ENCODE measurements around the gene TES.

TES gene

DNA sequence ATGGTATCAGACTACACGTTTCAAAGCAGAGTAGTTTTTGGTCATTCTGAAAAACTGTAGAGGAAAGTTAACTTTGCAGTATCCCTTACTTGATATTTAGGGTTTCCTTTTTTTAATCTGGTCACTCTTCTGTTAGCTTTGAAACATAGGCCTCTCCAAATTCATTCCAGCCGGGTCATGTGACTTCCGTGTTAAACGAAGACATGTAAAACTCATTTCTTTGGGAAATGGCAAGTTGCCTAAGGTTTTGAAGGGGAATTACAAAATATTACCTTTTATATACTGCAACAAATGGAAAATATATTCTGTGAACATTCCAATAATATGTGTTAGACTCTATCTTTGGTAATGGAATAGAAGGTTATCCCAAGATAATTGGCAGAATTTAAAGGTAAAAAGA is 9.5 kb downstream of the TES start:
- no peaks in the 10 kb centered on the region for H3K36me3 ChIP-seq (ENCODE audit: insufficient read depth, low read length)
- no peak overlapping the region for H2AFZ ChIP-seq (ENCODE audit: low read length, unreplicated experiment)
- H3K27ac ChIP-seq (ENCODE audit: low read depth, low read length): no peak overlapping the region
- no peaks in the 10 kb centered on the region for H3K27me3 ChIP-seq (ENCODE audit: insufficient read depth, low read length)
- peaks cover 48% of the 10 kb centered on the region for H3K4me1 ChIP-seq (ENCODE audit: control insufficient read depth, insufficient read depth, low read length, unreplicated experiment)
- H3K4me3 ChIP-seq (ENCODE audit: low read depth, low read length): no peak overlapping the region
- H3K79me2 ChIP-seq (ENCODE audit: control insufficient read depth, insufficient read depth, low read length, unreplicated experiment): peaks cover 31% of the 10 kb centered on the region

DNA sequence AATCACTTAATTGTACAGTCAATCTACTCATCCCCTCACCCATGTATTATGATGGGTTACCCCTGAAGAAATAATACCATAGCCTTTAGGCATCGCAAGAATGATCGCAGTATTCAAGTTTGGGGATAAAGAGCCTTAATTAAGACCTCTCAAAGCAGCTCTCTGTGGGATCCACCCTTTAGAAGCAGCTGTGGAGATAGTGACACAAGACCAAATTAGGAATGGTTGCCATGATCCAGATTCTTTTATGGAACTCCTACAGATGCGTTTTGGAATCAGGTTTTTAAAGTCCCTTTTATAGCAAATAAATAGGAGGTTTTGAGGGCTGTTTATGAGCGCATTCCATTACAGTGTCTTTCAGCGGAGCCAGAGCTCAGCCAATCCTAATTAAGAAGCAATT is 12.2 kb downstream of the TES start:
- H2AFZ ChIP-seq (ENCODE audit: low read length, unreplicated experiment): no peak overlapping the region
- H3K27ac ChIP-seq (ENCODE audit: low read depth, low read length): no peak overlapping the region
- H3K27me3 ChIP-seq (ENCODE audit: insufficient read depth, low read length): no peaks in the 10 kb centered on the region
- no peaks in the 10 kb centered on the region for H3K36me3 ChIP-seq (ENCODE audit: insufficient read depth, low read length)
- peaks cover 51% of the 10 kb centered on the region for H3K4me1 ChIP-seq (ENCODE audit: control insufficient read depth, insufficient read depth, low read length, unreplicated experiment)
- H3K79me2 ChIP-seq (ENCODE audit: control insufficient read depth, insufficient read depth, low read length, unreplicated experiment): peaks cover 17% of the 10 kb centered on the region
- no peak overlapping the region for H3K4me3 ChIP-seq (ENCODE audit: low read depth, low read length)

DNA sequence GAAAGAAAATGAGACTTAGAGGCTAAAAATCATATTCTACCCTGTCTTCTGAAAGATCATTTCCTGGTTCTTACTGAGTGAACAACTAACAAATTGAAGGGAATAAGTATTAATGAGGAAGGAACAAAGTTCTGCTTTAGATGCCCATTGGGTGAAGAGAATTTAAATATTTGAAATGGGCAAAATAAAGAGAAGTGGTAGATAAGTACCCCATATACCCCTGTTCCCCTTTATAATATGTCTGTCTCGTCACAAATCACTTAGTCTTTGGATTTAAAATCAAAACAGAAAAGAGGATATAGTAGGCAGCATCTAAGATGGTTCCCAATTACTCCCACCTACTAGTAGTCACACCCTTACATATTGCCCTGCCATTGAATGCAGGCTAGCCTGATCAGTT is 13.2 kb downstream of the TES start:
- Histone ChIP-seq H2AFZ (ENCODE audit: low read length, unreplicated experiment) (no peak overlapping the region), H3K27ac (ENCODE audit: low read depth, low read length) (no peak overlapping the region), H3K4me3 (ENCODE audit: low read depth, low read length) (no peak overlapping the region), H3K79me2 (ENCODE audit: control insufficient read depth, insufficient read depth, low read length, unreplicated experiment) (peaks cover 17% of the 10 kb centered on the region), H3K27me3 (ENCODE audit: insufficient read depth, low read length) (no peaks in the 10 kb centered on the region), H3K36me3 (ENCODE audit: insufficient read depth, low read length) (no peaks in the 10 kb centered on the region), H3K4me1 (ENCODE audit: control insufficient read depth, insufficient read depth, low read length, unreplicated experiment) (peaks cover 54% of the 10 kb centered on the region)

DNA sequence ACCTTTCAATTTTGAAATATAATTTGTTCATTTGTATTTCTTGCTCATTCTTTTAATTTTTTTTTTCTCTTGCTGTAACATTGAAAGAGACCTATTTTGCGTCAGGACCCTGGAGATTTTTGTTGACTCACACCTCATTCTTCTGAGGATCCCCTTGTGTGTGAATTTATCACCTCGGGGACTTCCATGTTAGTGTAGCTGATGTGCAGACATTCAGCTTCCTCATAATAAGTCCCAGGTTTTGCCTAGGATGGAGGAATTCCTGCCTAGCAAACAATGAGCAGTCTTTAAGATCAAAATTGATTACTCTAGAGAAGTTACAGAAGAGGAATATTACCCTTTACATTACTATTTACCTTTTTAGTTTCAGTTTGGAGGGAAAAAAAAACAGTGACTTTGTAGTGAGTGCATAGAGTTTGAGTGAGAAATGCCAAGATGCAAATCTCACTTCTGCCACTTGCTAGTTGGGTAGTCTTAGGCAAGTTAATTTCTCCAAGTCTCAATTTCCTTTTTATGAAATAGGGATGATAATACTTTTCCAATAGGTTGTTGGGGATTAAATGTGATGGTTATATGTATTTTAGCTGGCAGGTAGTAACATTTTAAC is 14.3 kb downstream of the TES start:
- H3K79me2 ChIP-seq (ENCODE audit: control insufficient read depth, insufficient read depth, low read length, unreplicated experiment): peaks cover 19% of the 10 kb centered on the region

DNA sequence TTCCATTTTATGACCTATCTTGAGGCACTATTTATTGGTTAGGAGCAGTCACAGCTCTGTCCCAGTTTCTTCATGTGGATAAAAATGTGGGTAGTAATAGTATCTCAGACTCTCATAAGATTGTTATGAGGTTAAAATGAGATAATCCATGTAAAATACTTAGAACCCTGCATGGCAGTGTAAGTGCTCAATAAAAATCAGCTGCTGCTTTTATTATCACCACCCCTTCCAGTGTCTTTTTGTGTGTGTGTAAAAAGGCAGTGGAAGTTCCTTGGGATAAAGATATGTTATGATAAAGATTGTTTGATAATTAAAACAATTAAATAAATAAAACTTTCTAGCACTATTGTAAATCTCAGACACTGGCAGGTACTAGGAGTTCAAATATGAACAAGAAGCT is 15.5 kb downstream of the TES start:
- Histone ChIP-seq H3K27ac (ENCODE audit: low read depth, low read length) (no peak overlapping the region), H3K4me3 (ENCODE audit: low read depth, low read length) (no peak overlapping the region), H3K36me3 (ENCODE audit: insufficient read depth, low read length) (no peaks in the 10 kb centered on the region), H3K79me2 (ENCODE audit: control insufficient read depth, insufficient read depth, low read length, unreplicated experiment) (peaks cover 8% of the 10 kb centered on the region), H2AFZ (ENCODE audit: low read length, unreplicated experiment) (no peak overlapping the region), H3K4me1 (ENCODE audit: control insufficient read depth, insufficient read depth, low read length, unreplicated experiment) (peaks cover 66% of the 10 kb centered on the region), H3K27me3 (ENCODE audit: insufficient read depth, low read length) (no peaks in the 10 kb centered on the region)

More for the DNA sequence above, 14.3 kb downstream of the TES start:
- Histone ChIP-seq H3K36me3 (ENCODE audit: insufficient read depth, low read length) (no peaks in the 10 kb centered on the region), H3K27ac (ENCODE audit: low read depth, low read length) (no peak overlapping the region), H3K4me1 (ENCODE audit: control insufficient read depth, insufficient read depth, low read length, unreplicated experiment) (peaks cover 54% of the 10 kb centered on the region), H3K27me3 (ENCODE audit: insufficient read depth, low read length) (no peaks in the 10 kb centered on the region), H2AFZ (ENCODE audit: low read length, unreplicated experiment) (no peak overlapping the region), H3K4me3 (ENCODE audit: low read depth, low read length) (peak overlapping the region; percentile 33; the same call in 1 of the 2 replicates)

DNA sequence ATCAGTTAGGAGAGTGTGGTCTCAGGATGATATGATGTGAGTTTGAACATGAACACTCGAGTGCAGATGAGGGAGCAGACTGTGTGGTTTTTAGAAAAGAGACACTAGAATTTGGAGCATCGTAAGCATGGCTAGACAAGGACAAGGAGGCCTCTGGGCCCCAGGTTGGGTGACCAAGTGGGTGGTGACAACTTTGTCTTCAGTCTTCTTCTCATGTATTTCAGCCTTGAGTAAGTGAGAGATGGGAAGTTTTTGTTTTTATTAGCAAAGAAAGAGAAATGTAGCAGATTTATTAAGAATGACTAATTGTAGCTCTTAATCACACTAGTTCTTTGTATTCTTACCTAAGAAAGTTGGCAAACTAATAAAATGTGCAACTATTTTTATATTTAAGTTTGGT is 16.3 kb downstream of the TES start:
- Histone ChIP-seq H2AFZ (ENCODE audit: low read length, unreplicated experiment) (no peak overlapping the region), H3K4me1 (ENCODE audit: control insufficient read depth, insufficient read depth, low read length, unreplicated experiment) (peaks cover 74% of the 10 kb centered on the region), H3K79me2 (ENCODE audit: control insufficient read depth, insufficient read depth, low read length, unreplicated experiment) (peaks cover 13% of the 10 kb centered on the region), H3K27me3 (ENCODE audit: insufficient read depth, low read length) (no peaks in the 10 kb centered on the region), H3K27ac (ENCODE audit: low read depth, low read length) (peak overlapping the region; percentile 42), H3K36me3 (ENCODE audit: insufficient read depth, low read length) (no peaks in the 10 kb centered on the region), H3K4me3 (ENCODE audit: low read depth, low read length) (no peak overlapping the region)

DNA sequence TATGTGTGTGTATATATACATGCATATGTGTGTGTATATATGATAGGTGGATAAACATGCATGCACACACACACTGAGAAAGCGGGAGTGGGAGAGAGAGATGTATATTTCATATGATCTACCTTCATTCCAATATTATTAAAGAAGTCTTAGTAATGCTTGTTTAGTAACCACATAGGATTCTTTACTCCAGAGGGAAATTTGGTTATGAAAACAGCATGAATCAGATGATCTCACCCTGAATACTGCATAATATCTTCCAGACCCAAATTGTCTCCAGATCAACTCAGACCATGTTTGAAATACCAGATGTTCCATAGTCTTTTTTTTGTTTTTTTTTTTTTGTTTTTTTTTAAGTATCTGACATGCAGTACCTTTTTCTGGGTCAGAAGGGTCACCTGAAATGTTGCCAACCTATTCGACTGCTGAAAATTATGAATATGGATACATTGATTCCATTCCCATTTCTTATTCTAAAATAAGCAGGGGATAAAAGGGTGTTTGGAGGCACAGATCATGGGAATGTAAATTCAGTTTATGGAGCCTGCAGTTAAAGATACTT is 17.4 kb downstream of the TES start:
- peaks cover 85% of the 10 kb centered on the region for H3K4me1 ChIP-seq (ENCODE audit: control insufficient read depth, insufficient read depth, low read length, unreplicated experiment)

DNA sequence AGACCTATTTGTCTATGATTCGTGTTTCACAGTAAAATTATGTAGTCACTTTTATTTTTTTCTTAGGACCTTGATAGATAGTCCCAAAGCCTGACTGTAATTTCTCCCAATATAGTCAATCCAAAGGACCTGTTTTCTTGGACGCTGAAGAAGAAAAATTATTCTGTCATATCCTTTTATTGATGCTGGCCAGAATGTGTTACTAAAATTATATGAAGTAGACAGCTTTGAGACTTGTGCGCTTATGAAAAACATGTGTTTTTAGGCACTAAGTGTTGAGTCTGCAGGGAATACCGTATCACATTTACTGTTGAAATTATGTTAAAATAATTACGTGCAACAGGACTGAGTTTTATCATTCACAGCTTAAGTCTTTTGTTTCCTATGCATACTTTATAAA is 17.9 kb downstream of the TES start:
- Histone ChIP-seq H3K36me3 (ENCODE audit: insufficient read depth, low read length) (no peaks in the 10 kb centered on the region), H3K4me1 (ENCODE audit: control insufficient read depth, insufficient read depth, low read length, unreplicated experiment) (peaks cover 88% of the 10 kb centered on the region), H3K27me3 (ENCODE audit: insufficient read depth, low read length) (no peaks in the 10 kb centered on the region), H3K79me2 (ENCODE audit: control insufficient read depth, insufficient read depth, low read length, unreplicated experiment) (peaks cover 13% of the 10 kb centered on the region), H3K4me3 (ENCODE audit: low read depth, low read length) (no peak overlapping the region), H2AFZ (ENCODE audit: low read length, unreplicated experiment) (no peak overlapping the region), H3K27ac (ENCODE audit: low read depth, low read length) (peak overlapping the region; percentile 68)

More for the DNA sequence above, 17.4 kb downstream of the TES start:
- Histone ChIP-seq H2AFZ (ENCODE audit: low read length, unreplicated experiment) (no peak overlapping the region), H3K36me3 (ENCODE audit: insufficient read depth, low read length) (no peaks in the 10 kb centered on the region), H3K27ac (ENCODE audit: low read depth, low read length) (peak overlapping the region; percentile 68), H3K79me2 (ENCODE audit: control insufficient read depth, insufficient read depth, low read length, unreplicated experiment) (peaks cover 13% of the 10 kb centered on the region), H3K4me3 (ENCODE audit: low read depth, low read length) (no peak overlapping the region; the same call in 1 of the 2 replicates), H3K27me3 (ENCODE audit: insufficient read depth, low read length) (no peaks in the 10 kb centered on the region)

DNA sequence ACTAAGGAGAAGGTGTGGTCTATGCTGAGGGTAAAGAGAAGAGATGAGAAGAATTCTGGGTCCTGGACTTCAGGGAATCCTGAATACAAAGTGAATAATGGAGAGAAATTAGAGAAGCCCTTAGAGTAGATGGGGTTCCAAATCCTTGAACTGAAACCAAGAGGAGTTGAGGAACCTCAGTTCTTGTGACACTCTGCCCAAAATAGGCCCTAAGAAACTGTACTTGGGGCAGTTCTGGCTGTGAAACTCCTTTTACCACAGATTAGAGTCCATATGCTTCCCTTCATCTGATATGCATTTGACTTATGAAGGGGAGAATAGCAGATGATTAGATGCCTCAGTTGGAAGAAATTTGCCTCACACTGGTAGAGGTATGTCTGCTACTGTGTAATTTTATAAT is 19.0 kb downstream of the TES start:
- Histone ChIP-seq H3K36me3 (ENCODE audit: insufficient read depth, low read length) (no peaks in the 10 kb centered on the region), H2AFZ (ENCODE audit: low read length, unreplicated experiment) (no peak overlapping the region), H3K27me3 (ENCODE audit: insufficient read depth, low read length) (no peaks in the 10 kb centered on the region), H3K27ac (ENCODE audit: low read depth, low read length) (peak overlapping the region; percentile 85), H3K79me2 (ENCODE audit: control insufficient read depth, insufficient read depth, low read length, unreplicated experiment) (peaks cover 9% of the 10 kb centered on the region), H3K4me1 (ENCODE audit: control insufficient read depth, insufficient read depth, low read length, unreplicated experiment) (peaks cover 79% of the 10 kb centered on the region), H3K4me3 (ENCODE audit: low read depth, low read length) (no peak overlapping the region)

DNA sequence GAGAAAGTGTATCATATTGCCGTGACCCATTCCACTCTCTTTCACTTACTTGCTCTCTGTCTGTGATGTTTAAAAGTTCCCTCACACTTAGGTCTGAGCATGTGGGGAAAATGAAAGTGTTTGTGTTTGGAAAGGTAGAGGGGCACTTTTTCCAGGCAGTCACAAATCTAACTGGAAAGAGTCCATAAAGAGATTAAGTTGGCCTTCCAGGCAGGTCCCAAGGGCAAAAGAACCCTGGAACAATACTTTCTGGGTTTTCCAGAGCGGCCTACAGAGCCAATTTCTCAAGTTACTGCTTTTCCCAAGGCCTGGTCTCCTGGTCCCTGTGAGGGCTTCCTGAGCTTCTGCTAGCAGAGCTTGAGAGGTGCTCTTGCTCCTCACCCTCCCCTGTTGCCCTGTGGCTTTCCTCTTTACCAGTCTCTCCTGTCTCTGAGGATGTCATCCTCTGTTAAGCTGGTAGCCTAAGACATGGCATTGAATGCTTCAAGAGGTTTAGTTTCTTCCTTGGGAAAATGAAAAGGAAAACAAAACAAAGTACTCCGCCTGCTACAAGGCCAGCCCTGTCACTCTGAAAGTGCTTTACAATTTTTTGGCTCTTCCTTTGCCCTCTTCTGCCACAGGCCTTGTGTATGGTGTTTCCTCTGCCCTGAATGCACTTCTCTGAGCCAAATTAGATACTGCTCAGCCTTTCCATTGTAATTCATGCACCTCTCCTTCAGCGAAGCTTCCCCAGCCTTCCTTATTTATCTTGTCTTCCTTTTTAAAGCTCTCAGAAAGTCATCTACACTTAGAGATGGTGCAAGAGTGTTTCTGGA is 20.1 kb downstream of the TES start:
- Histone ChIP-seq H3K27ac (ENCODE audit: low read depth, low read length) (peak overlapping the region; percentile 85), H3K27me3 (ENCODE audit: insufficient read depth, low read length) (no peaks in the 10 kb centered on the region), H3K4me1 (ENCODE audit: control insufficient read depth, insufficient read depth, low read length, unreplicated experiment) (peaks cover 69% of the 10 kb centered on the region)

More for the DNA sequence above, 20.1 kb downstream of the TES start:
- H2AFZ ChIP-seq (ENCODE audit: low read length, unreplicated experiment): peak overlapping the region; percentile 16
- H3K36me3 ChIP-seq (ENCODE audit: insufficient read depth, low read length): no peaks in the 10 kb centered on the region
- H3K79me2 ChIP-seq (ENCODE audit: control insufficient read depth, insufficient read depth, low read length, unreplicated experiment): peaks cover 9% of the 10 kb centered on the region
- peak overlapping the region; percentile 12; the same call in 1 of the 2 replicates for H3K4me3 ChIP-seq (ENCODE audit: low read depth, low read length)

Measured in ACC112 (cell line).